SK-N-SH (cell line): ENCODE data around the gene CACNA1A. TPM values are rescaled to one million over a fixed set of nuclear protein-coding genes. Genes with fewer than 3 reads are reported as not detected.

Source experiments
- CTCF ChIA-PET: fragments of 300-600, 350-600 bp; formaldehyde crosslinking; extraction: SDS; loops from one replicate; lab custom pipeline; 2021; lab: Yijun Ruan, JAX
- POLR2A ChIA-PET: fragments of 350-600 bp; sonication (Branson Sonifier 250); formaldehyde crosslinking; extraction: SDS; loops from one replicate; lab custom pipeline; 2020; ENCODE audit warnings: antibody characterized with exemption, inconsistent platforms; lab: Yijun Ruan, JAX
- DNase-seq: peaks from one replicate; pipeline ENCODE4 v3.0.0; 2012
- H2AFZ ChIP-seq: fragments of 200-600 bp; sonication (generic); 2 replicates; pipeline ENCODE4 v1.8.1; 2016; ENCODE audit warnings: antibody characterized with exemption, mild to moderate bottlenecking, low read depth
- H3F3A ChIP-seq: fragments of 200-600 bp; sonication (generic); replicated peaks from 2 replicates; pipeline ENCODE3; 2016; ENCODE audit warnings: antibody characterized with exemption, mild to moderate bottlenecking; ENCODE audit not compliant: insufficient read depth
- H3K27ac ChIP-seq, 2 experiments: fragments of 200-500 bp in 1 of 2; fragments of 200-600 bp in 1 of 2; sonication (Bioruptor generic) in 1 of 2; sonication (generic), shearing (Covaris generic) in 1 of 2; 2 replicates each; pipeline versions ENCODE4 v1.5.1 to v1.6.1; 2014 to 2016; ENCODE audit warnings: low read depth in 2 of 2, inconsistent platforms in 1 of 2, low read length in 1 of 2, mild to moderate bottlenecking in 1 of 2, mixed read lengths in 1 of 2
- H3K27me3 ChIP-seq: fragments of 200-600 bp; sonication (generic), shearing (Covaris generic); 2 replicates; pipeline ENCODE4 v1.6.1; 2016; ENCODE audit warnings: mixed run types; ENCODE audit not compliant: insufficient read depth
- H3K36me3 ChIP-seq, 2 experiments: fragments of 200-500 bp in 1 of 2; fragments of 200-600 bp in 1 of 2; sonication (Bioruptor generic) in 1 of 2; sonication (generic) in 1 of 2; replicated peaks in 1 of 2; 2 replicates each; pipeline versions ENCODE3 to v1.5.1; 2014 to 2016; ENCODE audit warnings: low read length in 1 of 2, mild to moderate bottlenecking in 1 of 2; ENCODE audit not compliant: insufficient read depth in 2 of 2, control insufficient read depth in 1 of 2
- H3K4me1 ChIP-seq, 2 experiments: fragments of 200-500 bp in 1 of 2; fragments of 200-600 bp in 1 of 2; sonication (Bioruptor generic) in 1 of 2; sonication (generic), shearing (Covaris generic) in 1 of 2; 2 replicates each; pipeline versions ENCODE4 v1.5.1 to v1.6.1; 2014 to 2016; ENCODE audit warnings: low read depth in 1 of 2, low read length in 1 of 2, mixed run types in 1 of 2; ENCODE audit not compliant: insufficient read depth in 2 of 2, control insufficient read depth in 1 of 2
- H3K4me2 ChIP-seq: fragments of 200-600 bp; sonication (generic), shearing (Covaris generic); 2 replicates; pipeline ENCODE4 v1.6.1; 2017; ENCODE audit warnings: mixed run types
- H3K4me3 ChIP-seq, 2 experiments: fragments of 200-500 bp in 1 of 2; fragments of 200-600 bp in 1 of 2; sonication (Bioruptor generic) in 1 of 2; sonication (generic), shearing (Covaris generic) in 1 of 2; 2 replicates each; pipeline versions ENCODE4 v1.5.1 to v1.8.1; 2014 to 2016; ENCODE audit warnings: low read depth in 2 of 2, inconsistent platforms in 1 of 2, low read length in 1 of 2, mild to moderate bottlenecking in 1 of 2, mixed read lengths in 1 of 2, moderate library complexity in 1 of 2
- H3K79me2 ChIP-seq: fragments of 200-600 bp; sonication (generic); 2 replicates; pipeline ENCODE4 v1.8.1; 2017; ENCODE audit warnings: mild to moderate bottlenecking; ENCODE audit not compliant: insufficient read depth
- H3K9ac ChIP-seq: fragments of 200-600 bp; sonication (generic); 2 replicates; pipeline ENCODE4 v1.6.1; 2017; ENCODE audit warnings: mixed run types
- H3K9me2 ChIP-seq: fragments of 200-600 bp; sonication (generic); 2 replicates; pipeline ENCODE4 v1.6.1; 2017; ENCODE audit warnings: mixed run types
- H3K9me3 ChIP-seq: fragments of 200-600 bp; sonication (generic); 2 replicates; pipeline ENCODE4 v1.6.1; 2017; ENCODE audit warnings: mixed run types, mild to moderate bottlenecking, moderate library complexity
- H4K20me1 ChIP-seq: fragments of 200-600 bp; sonication (generic); 2 replicates; pipeline ENCODE4 v1.6.1; 2017; ENCODE audit warnings: mild to moderate bottlenecking, mixed run types; ENCODE audit not compliant: insufficient read depth
- CHD2 ChIP-seq: fragments of 150-350 bp; IDR thresholded peaks from 2 replicates; pipeline ENCODE4 v1.6.1; 2018; ENCODE audit warnings: low read length; ENCODE audit not compliant: partially characterized antibody
- ELF1 ChIP-seq: IDR thresholded peaks from 2 replicates; pipeline ENCODE4 v1.4.0; 2012
- EZH2phosphoT487 ChIP-seq: fragments of 200-600 bp; sonication (generic); IDR thresholded peaks from 2 replicates; pipeline ENCODE4 v1.6.1; 2017; ENCODE audit warnings: low read depth, mixed run types, mild to moderate bottlenecking, antibody characterized with exemption, moderate library complexity, borderline replicate concordance
- FOSL2 ChIP-seq: IDR thresholded peaks from 2 replicates; pipeline ENCODE4 v1.4.0; 2012; ENCODE audit warnings: low read depth, mild to moderate bottlenecking, moderate library complexity, borderline replicate concordance
- FOXJ3 ChIP-seq: sonication (generic); formaldehyde crosslinking; IDR thresholded peaks from 2 replicates; pipeline ENCODE4 v1.5.1; 2020; ENCODE audit warnings: mild to moderate bottlenecking, missing genetic modification reagents
- FOXM1 ChIP-seq: IDR thresholded peaks from 2 replicates; pipeline ENCODE4 v1.4.0; 2012; ENCODE audit warnings: low read depth, mild to moderate bottlenecking
- GABPA ChIP-seq: IDR thresholded peaks from 2 replicates; pipeline ENCODE4 v1.4.0; 2012; ENCODE audit warnings: low read depth, mild to moderate bottlenecking
- GATA2 ChIP-seq: sonication (generic); formaldehyde crosslinking; IDR thresholded peaks from 2 replicates; pipeline ENCODE4 v1.5.0; 2020; ENCODE audit warnings: mild to moderate bottlenecking, missing genetic modification reagents
- JUND ChIP-seq: IDR thresholded peaks from 2 replicates; pipeline ENCODE4 v1.4.0; 2012
- MAX ChIP-seq: IDR thresholded peaks from 2 replicates; pipeline ENCODE4 v1.4.0; 2012; ENCODE audit warnings: low read depth
- MEF2A ChIP-seq: IDR thresholded peaks from 2 replicates; pipeline ENCODE4 v1.4.0; 2012; ENCODE audit warnings: low read depth, borderline replicate concordance
- MXI1 ChIP-seq: IDR thresholded peaks from 2 replicates; pipeline ENCODE4 v1.6.1; 2012; ENCODE audit warnings: mild to moderate bottlenecking, low read depth, low read length, improper control_type of control experiment
- NRF1 ChIP-seq: IDR thresholded peaks from 2 replicates; pipeline ENCODE4 v1.6.1; 2012; ENCODE audit warnings: low read depth, mild to moderate bottlenecking, low read length
- POLR2AphosphoS5 ChIP-seq: IDR thresholded peaks from 2 replicates; pipeline ENCODE4 v1.6.1; 2012; ENCODE audit warnings: low read depth, low read length
- RCOR1 ChIP-seq: fragments of 150-350 bp; IDR thresholded peaks from 2 replicates; pipeline ENCODE4 v1.6.1; 2017; ENCODE audit warnings: antibody characterized with exemption, low read length
- SIN3A ChIP-seq: IDR thresholded peaks from 2 replicates; pipeline ENCODE4 v1.6.1; 2012; ENCODE audit warnings: low read depth, mild to moderate bottlenecking, low read length, moderate library complexity, borderline replicate concordance
- YY1 ChIP-seq: IDR thresholded peaks from 2 replicates; pipeline ENCODE4 v1.4.0; 2012; ENCODE audit warnings: low read depth, mild to moderate bottlenecking
- ZBTB33 ChIP-seq: IDR thresholded peaks from 2 replicates; pipeline ENCODE4 v1.4.0; 2012; ENCODE audit warnings: low read depth, borderline replicate concordance
- WGBS: methylation state at CpG from one replicate; pipeline ENCODE4 v1.1.6; 2017; ENCODE audit warnings: low lambda C conversion rate; 5-methylcytosine and 5-hydroxymethylcytosine counted together
- polyA plus RNA-seq, 3 experiments: library from polyadenylated mRNA; depleted of rRNA; stranded (reverse); fragments of >200 nt; gene quantifications; 2 replicates each; pipeline ENCODE4 v1.2.3, GENCODE V29; 2012
- TF ChIP-seq, protein P1 (sequence below): IDR thresholded peaks from 2 replicates; pipeline ENCODE4 v1.6.1; 2012; ENCODE audit warnings: mild to moderate bottlenecking, low read depth, low read length, moderate library complexity
- TF ChIP-seq, protein P2 (sequence below): IDR thresholded peaks from 2 replicates; pipeline ENCODE4 v1.4.0; 2012; ENCODE audit warnings: low read depth, borderline replicate concordance
- TF ChIP-seq, protein P3 (sequence below): fragments of 150-350 bp; IDR thresholded peaks from 2 replicates; pipeline ENCODE4 v1.6.1; 2016; ENCODE audit warnings: mild to moderate bottlenecking, low read depth, low read length
- TF ChIP-seq, protein P4 (sequence below): fragments of 200-600 bp; sonication (generic); IDR thresholded peaks from 2 replicates; pipeline ENCODE4 v1.6.1; 2017; ENCODE audit warnings: antibody characterized with exemption, mild to moderate bottlenecking, moderate library complexity

The CACNA1A gene
- polyA plus RNA-seq, 1 of the 3 experiments (the other 2 are of a cell fraction): 1.3 TPM

DNA sequence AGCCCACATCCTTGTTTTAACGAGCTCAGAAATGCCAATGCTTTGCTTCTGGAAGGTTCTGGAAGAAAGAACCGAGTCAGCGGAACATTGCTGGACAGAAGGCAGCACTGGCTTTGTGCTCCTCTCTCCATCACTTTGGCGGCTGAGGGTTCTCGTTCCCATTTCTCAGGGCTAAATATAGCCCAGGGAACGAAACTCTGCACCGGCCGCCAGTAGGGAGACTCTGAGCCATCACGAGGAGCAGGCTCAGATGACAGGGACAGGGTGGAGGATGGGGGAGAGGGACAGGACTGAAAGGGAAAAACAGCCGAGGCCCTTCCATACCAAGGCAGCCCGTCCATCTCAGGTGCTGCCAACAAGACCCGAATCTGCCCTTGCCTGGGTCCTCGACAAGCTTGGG lies 166.4 kb downstream of the CACNA1A start (continued):
- TF ChIP-seq, protein P1, sequence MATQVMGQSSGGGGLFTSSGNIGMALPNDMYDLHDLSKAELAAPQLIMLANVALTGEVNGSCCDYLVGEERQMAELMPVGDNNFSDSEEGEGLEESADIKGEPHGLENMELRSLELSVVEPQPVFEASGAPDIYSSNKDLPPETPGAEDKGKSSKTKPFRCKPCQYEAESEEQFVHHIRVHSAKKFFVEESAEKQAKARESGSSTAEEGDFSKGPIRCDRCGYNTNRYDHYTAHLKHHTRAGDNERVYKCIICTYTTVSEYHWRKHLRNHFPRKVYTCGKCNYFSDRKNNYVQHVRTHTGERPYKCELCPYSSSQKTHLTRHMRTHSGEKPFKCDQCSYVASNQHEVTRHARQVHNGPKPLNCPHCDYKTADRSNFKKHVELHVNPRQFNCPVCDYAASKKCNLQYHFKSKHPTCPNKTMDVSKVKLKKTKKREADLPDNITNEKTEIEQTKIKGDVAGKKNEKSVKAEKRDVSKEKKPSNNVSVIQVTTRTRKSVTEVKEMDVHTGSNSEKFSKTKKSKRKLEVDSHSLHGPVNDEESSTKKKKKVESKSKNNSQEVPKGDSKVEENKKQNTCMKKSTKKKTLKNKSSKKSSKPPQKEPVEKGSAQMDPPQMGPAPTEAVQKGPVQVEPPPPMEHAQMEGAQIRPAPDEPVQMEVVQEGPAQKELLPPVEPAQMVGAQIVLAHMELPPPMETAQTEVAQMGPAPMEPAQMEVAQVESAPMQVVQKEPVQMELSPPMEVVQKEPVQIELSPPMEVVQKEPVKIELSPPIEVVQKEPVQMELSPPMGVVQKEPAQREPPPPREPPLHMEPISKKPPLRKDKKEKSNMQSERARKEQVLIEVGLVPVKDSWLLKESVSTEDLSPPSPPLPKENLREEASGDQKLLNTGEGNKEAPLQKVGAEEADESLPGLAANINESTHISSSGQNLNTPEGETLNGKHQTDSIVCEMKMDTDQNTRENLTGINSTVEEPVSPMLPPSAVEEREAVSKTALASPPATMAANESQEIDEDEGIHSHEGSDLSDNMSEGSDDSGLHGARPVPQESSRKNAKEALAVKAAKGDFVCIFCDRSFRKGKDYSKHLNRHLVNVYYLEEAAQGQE: no peak
- no peak for TF ChIP-seq JUND
- TF ChIP-seq FOXJ3 (CRISPR knock-in tag): no peak
- TF ChIP-seq GATA2: no peak
- TF ChIP-seq, protein P2, sequence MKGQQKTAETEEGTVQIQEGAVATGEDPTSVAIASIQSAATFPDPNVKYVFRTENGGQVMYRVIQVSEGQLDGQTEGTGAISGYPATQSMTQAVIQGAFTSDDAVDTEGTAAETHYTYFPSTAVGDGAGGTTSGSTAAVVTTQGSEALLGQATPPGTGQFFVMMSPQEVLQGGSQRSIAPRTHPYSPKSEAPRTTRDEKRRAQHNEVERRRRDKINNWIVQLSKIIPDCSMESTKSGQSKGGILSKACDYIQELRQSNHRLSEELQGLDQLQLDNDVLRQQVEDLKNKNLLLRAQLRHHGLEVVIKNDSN: no peak
- TF ChIP-seq FOSL2: no peak
- TF ChIP-seq POLR2AphosphoS5: no peak

GRCh38 chr19:13337181-13337580 lies 169.1 kb downstream of the CACNA1A start:
- no peak for DNase-seq
- H3K4me2 ChIP-seq: no peak overlapping the region
- H3K9me2 ChIP-seq: no peaks in the 10 kb centered on the region
- H3K36me3 ChIP-seq: no peaks in the 10 kb centered on the region
- H3K27me3 ChIP-seq: peaks cover 18% of the 10 kb centered on the region; the same call in 1 of the 2 replicates
- ChIA-PET POLR2A (no interaction called here), CTCF (no interaction called here)
- H3K4me1 ChIP-seq: no peaks in the 10 kb centered on the region
- no peak overlapping the region for H3K27ac ChIP-seq
- no peaks in the 10 kb centered on the region for H4K20me1 ChIP-seq
- TF ChIP-seq MAX (no peak), GABPA (no peak), NRF1 (no peak), ELF1 (no peak), EZH2phosphoT487 (no peak), SIN3A (no peak), ZBTB33 (no peak), RCOR1 (no peak), MXI1 (no peak), CHD2 (no peak), POLR2AphosphoS5 (no peak), MEF2A (no peak), FOXM1 (no peak), YY1 (no peak)
- TF ChIP-seq, protein P3, sequence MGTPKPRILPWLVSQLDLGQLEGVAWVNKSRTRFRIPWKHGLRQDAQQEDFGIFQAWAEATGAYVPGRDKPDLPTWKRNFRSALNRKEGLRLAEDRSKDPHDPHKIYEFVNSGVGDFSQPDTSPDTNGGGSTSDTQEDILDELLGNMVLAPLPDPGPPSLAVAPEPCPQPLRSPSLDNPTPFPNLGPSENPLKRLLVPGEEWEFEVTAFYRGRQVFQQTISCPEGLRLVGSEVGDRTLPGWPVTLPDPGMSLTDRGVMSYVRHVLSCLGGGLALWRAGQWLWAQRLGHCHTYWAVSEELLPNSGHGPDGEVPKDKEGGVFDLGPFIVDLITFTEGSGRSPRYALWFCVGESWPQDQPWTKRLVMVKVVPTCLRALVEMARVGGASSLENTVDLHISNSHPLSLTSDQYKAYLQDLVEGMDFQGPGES: no peak
- TF ChIP-seq, protein P4, sequence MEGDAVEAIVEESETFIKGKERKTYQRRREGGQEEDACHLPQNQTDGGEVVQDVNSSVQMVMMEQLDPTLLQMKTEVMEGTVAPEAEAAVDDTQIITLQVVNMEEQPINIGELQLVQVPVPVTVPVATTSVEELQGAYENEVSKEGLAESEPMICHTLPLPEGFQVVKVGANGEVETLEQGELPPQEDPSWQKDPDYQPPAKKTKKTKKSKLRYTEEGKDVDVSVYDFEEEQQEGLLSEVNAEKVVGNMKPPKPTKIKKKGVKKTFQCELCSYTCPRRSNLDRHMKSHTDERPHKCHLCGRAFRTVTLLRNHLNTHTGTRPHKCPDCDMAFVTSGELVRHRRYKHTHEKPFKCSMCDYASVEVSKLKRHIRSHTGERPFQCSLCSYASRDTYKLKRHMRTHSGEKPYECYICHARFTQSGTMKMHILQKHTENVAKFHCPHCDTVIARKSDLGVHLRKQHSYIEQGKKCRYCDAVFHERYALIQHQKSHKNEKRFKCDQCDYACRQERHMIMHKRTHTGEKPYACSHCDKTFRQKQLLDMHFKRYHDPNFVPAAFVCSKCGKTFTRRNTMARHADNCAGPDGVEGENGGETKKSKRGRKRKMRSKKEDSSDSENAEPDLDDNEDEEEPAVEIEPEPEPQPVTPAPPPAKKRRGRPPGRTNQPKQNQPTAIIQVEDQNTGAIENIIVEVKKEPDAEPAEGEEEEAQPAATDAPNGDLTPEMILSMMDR: no peak
- WGBS: 3% methylated on average over 3 of the region's 3 CpGs
- no peaks in the 10 kb centered on the region for H3K79me2 ChIP-seq
- no peak overlapping the region for H3K4me3 ChIP-seq
- no peaks in the 10 kb centered on the region for H3K9me3 ChIP-seq
- no peak overlapping the region for H3K9ac ChIP-seq
- H2AFZ ChIP-seq: no peak overlapping the region
- H3F3A ChIP-seq: no peaks in the 10 kb centered on the region
